CD4-positive, alpha-beta T cell treated with Interleukin-6 at 100 ng/mL for 8 hours (primary cell): ENCODE data around the gene EPPIN.

Experiments
- DNase-seq: peaks from one replicate; pipeline ENCODE4 v3.0.0-alpha.2; 2020; ENCODE audit warnings: mixed read lengths, low spot score

The EPPIN gene

GRCh38 chr20:45538209-45538799, 8.9 kb downstream of the EPPIN start:
- no peak for DNase-seq

DNA sequence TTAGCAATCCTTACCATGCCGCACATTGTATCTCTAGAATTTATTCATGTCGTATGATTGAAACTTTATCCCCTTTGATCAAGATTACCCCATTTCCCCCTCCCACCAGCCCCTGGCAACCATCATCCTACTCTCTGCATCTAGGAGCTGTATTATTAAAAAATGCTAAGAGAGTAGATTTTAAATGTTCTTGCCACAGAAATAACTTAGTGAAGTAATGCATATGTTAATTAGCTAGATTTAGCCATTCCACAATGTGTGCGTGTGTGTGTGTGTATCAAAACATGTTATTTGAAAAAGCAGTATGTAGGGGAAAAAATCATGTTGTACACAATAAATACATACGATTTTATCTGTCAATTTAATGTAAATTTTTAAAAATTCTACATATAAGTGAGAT, 19.9 kb downstream of the EPPIN start:
- no peak for DNase-seq

- no peak for DNase-seq
Measured at GRCh38 chr20:45523821-45524220, 23.4 kb downstream of the EPPIN start.

DNA sequence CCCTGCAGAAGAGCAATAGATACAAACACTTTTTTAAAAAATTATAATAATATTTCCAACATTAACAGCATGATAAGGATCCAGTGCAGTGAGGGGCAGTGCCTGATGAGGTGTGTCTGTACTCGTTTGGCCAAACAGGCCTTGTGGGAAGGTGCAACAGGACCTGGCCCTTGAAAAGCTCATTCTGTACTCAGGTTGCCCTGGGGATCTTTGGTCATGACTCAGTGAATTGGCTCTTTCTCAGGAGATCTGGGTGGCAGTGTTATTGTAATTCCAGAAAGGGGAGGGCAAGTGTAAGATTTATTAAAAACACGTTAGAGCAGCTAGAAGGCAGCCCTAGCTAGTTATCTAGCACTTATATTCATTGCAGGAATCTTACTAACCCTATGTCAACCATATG, 28.9 kb downstream of the EPPIN start:
- DNase-seq = no peak

DNA sequence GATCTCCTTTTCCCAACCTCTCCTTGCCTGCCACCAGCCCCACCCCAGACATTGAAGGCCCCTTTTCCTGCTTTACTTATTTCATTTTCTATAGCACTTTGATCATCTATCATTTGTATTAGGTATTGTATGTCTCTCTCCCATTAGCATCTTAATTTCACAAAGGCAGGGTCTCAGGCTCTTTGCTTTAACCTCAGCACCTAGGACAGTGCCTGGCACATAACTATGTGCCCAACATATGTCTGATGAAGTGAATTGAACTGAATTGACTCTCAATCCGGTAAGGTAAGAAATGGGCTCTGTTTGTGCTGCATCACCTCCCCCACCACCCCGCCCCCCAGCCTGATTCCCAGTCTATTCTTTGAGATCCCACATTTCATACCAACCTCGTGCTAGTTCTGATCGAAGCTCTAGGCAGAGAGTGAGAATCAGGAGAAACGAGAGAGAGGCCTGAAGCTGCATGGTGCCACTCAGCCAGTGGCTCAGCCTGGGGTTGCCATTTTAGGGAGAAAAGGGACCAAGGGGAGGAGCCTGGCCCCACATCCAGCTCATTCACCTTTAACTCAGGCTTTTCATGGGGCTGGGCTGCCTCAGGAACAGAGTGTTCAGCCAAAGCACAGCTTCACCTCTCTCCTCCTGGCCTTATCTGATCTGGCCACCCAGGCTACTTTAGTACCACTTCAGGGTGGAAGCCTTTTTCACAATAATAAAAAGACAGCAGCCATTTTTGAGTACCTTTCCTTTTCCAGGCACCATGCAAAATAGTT, 31.9 kb downstream of the EPPIN start, which contains the start of gene SPINT3:
Gene SPINT3 (minus strand): TSS at position 476 of the 767 bp plus-strand sequence. CDS start 14 bp downstream, at position 462.
- DNase-seq = no peak

DNA sequence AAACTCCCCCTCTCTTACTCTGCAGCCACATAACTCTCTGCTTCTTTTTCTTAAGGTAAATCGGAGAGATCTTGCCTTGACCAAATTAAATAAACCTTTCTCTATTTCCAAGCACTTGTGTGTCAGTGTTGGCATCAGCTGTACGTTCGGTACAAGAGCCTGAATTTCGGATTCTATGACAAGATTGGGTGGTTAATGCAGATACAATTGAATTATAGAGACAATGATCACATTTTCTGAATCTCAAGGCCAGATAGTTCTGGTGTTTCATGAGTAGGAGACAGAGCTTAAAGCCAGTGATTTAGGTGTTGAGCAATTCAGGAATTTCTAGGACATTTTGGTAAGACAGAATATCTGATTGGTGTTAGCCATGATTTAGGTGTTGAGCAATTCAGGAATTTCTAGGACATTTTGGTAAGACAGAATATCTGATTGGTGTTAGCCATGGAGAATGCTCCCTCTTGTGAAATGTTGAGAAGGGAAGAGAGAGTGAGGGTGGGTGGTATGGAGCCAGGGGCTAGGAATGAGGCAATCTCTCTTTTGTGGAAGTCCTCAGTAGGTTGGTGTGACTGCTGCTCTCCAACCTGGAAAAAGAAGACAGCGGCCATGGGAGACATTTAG, 36.8 kb downstream of the EPPIN start:
- no peak for DNase-seq

- no peak for DNase-seq
Measured at GRCh38 chr20:45509091-45509490, 38.1 kb downstream of the EPPIN start.

DNA sequence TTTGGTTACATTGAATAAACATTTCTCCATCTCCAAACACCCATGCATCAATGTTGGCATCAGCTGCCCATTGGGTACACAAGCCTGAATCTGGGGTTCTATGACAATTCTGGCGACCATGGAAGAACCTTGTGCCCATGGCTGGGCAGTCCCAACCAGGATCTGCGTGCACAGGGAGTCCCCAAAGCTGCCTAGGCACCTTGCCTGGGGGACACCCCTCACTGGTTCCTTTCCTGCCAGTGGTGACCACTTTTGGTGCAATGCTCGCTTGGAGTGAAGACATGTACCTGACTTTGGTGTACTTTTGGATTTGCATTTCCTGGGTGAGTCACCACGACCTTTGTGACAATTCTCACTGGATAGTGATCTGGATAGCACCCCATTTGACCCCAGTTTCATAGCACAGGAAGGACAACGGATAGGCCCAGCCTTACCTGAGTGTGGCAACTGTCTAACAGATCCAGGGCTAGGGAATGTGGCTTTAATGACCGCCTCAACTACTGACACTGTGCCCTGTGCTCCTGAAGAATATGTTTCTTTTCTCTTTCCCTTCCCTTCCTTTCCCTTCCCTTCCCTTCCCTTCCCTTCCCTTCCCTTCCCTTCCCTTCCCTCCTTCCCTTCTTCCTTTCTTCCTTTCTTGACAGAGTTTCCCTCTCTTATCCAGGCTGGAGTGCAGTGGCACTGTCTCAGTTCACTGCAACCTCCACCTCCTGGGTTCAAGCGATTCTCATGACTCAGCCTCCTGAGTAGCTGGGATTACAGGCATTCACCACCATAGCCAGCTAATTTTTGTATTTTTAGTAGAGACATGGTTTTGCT, 38.9 kb downstream of the EPPIN start:
- no peak for DNase-seq

GRCh38 chr20:45507011-45507820, 40.0 kb downstream of the EPPIN start:
- no peak for DNase-seq

GRCh38 chr20:45506398-45506797, 40.8 kb downstream of the EPPIN start:
- DNase-seq = no peak

DNA sequence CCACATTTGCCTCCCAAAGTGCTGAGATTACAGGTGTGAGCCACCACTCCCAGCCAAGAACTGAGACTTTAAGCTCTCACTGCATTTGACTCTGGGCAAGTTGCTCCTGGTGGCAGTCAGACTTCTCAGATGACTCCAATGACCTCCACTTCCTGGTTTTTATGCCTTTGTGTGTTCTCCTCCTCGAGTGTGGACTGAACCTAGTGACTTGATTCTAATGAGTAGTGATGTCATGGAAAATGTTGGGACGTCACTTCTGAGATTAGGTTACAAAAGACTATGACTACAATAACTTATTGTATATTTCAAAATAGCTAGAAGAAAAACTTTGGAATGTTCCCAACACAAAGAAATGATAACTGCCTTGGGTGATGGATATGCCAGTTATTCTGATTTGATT, 43.8 kb downstream of the EPPIN start:
- no peak for DNase-seq

DNA sequence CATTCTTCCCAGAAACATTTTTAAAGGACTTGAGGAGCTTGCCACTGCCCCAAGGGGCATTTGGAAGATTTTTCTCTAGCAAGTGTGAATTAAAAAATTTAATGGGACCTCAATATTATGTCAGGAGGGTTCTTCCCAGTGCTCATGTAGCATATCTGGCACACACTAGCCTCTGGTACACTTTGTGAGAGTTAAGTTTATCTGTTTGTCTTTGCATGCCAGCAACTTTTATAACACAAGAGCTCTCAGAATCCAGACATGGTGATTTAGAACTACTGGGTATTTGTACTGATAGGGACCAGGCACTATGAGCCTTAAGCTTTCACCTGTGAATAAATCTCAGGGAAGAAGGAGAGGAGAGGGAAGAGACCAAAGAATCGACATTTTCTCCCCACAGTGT, 44.6 kb downstream of the EPPIN start:
- DNase-seq = no peak

DNA sequence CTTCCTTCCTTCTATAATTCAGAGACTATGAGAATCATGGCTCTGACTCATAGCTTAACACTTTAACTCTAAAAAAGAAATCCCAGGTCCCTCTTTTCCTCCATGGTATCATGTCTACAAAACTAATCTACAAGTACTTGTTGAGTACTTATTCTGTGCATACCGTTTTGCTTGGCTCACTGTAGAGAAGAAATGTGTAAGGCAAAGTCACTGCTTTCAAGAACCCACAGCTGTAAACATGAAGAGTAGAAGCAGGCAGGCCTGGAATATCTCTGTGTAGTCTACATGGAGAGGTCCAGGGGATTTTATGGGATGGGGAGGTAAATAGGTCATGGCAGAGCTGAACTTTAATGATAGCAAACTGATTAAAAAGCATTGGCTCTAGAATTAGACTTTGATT, 45.6 kb downstream of the EPPIN start:
- no peak for DNase-seq

DNA sequence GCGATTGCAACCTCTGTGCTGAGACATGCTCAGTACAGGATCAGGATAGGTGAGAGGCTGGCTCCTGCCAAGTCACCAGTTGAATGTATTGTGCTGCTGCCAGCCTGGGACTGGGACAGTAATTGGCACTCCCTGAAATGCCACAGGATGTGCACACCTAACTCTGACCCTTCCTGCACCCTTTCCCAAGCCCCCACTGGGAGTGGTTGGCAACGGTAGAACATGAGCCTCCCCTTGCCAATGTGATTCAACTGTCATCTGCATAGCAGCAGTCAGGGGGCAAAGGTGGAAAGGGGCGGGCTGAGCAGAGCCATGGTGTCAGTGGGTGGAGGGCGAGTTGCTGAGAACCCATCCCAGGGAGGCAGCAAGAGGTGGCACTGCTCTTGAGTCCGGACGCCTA, 47.2 kb downstream of the EPPIN start:
- DNase-seq = no peak

DNA sequence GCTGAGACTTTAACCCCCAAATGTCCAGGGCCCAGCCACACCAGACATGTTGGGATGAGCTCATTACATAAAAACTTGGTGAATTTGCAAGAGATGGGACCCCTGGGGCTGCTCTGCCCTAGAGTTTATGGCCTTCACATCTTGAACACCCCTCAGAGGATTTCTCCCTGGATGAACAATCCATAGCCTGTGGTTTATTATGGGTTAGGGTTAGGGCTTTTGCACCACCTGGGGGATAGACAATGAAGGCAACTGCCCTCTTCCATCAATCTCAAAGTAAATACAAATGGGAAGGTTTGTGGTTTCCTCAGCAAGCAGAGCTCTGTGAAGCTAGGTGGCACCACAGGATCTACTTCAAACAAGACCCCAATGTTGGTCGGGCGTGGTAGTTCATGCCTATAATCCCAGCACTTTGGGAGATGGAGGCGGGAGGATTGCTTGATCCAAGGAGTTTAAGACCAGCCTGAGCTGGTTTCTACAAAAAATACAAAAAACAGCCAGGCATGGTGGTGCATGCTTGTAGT, 49.2 kb downstream of the EPPIN start:
- DNase-seq = no peak

DNA sequence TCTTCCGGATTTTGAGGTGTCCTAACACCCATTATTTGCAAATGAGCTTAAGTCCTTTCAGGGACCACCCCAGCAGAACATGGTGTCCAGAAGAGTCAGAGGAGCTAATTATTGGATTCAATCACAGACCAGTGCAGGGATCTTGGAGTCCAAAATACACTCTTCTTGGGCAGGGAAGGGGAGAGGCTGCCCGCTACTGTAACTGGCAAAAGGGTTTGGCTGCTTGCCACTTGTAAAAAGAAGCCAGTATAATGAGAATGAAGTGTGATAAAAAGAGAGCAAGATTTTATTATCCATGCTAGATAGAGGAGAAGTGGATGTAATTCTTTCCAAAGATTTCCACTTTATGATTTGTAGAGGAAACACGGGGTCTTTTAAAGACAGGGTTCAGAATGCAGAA, 51.0 kb downstream of the EPPIN start:
- DNase-seq = no peak

DNA sequence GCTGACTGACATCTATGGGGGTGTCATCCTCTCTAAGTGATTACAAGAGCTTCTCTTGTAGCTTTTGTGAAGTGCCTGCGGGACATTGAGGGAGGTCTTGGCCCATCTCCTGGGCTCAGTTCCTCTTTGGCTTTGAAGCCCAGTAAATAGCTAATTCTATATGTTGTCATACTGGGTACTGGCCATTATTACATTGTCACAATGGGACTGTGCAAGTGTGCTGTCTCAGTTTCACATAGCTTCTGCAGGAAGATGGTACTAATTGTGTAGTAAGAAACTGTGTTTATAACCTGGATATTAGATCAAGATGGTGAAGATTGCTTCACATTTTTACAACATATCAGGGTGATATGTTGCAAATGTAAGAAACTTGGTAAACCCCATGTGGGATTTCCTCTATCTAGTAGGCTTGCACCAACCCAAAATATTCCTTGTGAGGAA, 51.7 kb downstream of the EPPIN start:
- no peak for DNase-seq
